ENCODE results near the gene PROSER3. TPM values are rescaled to one million over a fixed set of nuclear protein-coding genes. Genes with fewer than 3 reads are reported as not detected.
A peak's percentile ranks its signal among the peaks of the same experiment; 100 is the strongest.

Gene PROSER3
- total RNA-seq, 1 donor = 5.8 TPM

DNA sequence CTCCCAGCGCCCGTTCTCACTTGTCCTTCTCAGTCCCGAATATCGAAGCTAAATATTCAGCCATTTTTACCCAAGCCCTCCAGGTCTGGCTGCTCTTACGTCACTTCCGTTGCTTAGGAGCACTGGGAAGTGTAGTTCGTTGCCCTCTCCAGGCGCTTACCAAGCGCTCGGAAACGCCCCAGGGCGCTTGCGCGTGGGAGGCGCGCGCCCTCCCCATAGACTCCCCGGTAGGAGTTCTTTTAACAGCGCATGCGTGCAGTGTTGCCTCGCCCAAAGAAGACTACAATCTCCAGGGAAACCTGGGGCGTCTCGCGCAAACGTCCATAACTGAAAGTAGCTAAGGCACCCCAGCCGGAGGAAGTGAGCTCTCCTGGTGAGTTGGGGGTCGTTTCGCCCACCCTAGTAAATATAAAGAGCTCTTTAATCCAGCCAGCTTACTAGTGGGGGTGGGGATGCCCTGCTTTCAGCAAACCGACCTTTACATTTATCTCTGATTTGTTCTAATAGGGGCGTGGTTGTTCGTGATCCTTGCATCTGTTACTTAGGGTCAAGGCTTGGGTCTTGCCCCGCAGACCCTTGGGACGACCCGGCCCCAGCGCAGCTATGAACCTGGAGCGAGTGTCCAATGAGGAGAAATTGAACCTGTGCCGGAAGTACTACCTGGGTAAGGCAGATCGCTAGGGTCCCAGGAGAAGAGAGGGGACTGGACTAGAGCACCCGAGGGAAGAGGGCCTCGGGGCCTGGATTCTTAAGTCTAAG is 12.5 kb upstream of the PROSER3 start, which contains the start of the genes PSENEN and U2AF1L4:
Gene PSENEN (plus strand): TSS at position 324 of the 759 bp plus-strand sequence. CDS start 280 bp downstream, at position 604.
Gene U2AF1L4 (minus strand): TSS at position 91 of the 759 bp plus-strand sequence. CDS start 27 bp downstream, at position 64.
- peak; percentile 98 for DNase-seq (ENCODE audit: insufficient read length, low spot score, missing footprints)
- H3K4me1 ChIP-seq (ENCODE audit: insufficient read depth, low read length) = peaks cover 29% of the 10 kb centered on the region
- H2AFZ ChIP-seq (ENCODE audit: low read length) = peak within 1 kb of the TSS; percentile 92
- TF ChIP-seq CTCF (IDR thresholded peaks at IDR 0.05; ENCODE audit: extremely low read depth, low read depth, low read length) = no peak
- peaks cover 41% of the 10 kb centered on the region for H3K79me2 ChIP-seq (ENCODE audit: insufficient read depth, low read length)
- H4K20me1 ChIP-seq (ENCODE audit: insufficient read depth, low read length) = peaks cover 10% of the 10 kb centered on the region
- peak within 1 kb of the TSS; percentile 97 for H3K4me2 ChIP-seq (ENCODE audit: insufficient read depth, low read length)
- peaks cover 13% of the 10 kb centered on the region for H3K36me3 ChIP-seq (ENCODE audit: insufficient read depth, low read length)
- no peaks in the 10 kb centered on the region for H3K9me3 ChIP-seq (ENCODE audit: low read depth, low read length)
- no peaks in the 10 kb centered on the region for H3K27me3 ChIP-seq (ENCODE audit: insufficient read depth, low read length)
- peak within 1 kb of the TSS; percentile 87 for H3K4me3 ChIP-seq (ENCODE audit: insufficient read depth, low read length)
- peak within 1 kb of the TSS; percentile 97 for H3K27ac ChIP-seq (ENCODE audit: low read depth, low read length)

DNA sequence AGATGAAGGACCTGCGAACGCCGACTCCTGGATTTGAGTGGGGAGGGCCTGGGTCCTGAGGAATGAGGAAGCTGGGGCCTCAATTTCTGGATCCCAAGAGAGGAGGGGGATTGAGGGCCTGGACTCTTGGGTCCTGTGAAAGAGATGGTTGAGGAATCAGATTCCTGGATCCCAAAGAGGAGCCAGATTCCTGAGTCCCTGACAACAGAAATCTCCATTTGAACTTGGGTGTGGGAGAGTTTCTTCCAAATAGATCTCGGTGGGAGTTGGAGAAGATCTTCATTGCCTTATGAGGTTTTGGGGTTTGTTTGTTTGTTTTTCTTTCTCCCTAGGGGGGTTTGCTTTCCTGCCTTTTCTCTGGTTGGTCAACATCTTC is 11.9 kb upstream of the PROSER3 start:
- peaks cover 11% of the 10 kb centered on the region for H4K20me1 ChIP-seq (ENCODE audit: insufficient read depth, low read length)
- peak overlapping the region; percentile 97 for H3K27ac ChIP-seq (ENCODE audit: low read depth, low read length)
- no peak for TF ChIP-seq CTCF (IDR thresholded peaks at IDR 0.05; ENCODE audit: extremely low read depth, low read depth, low read length)
- H3K27me3 ChIP-seq (ENCODE audit: insufficient read depth, low read length) = no peaks in the 10 kb centered on the region
- H3K4me2 ChIP-seq (ENCODE audit: insufficient read depth, low read length) = peak overlapping the region; percentile 87
- H3K36me3 ChIP-seq (ENCODE audit: insufficient read depth, low read length) = peaks cover 13% of the 10 kb centered on the region
- H3K4me1 ChIP-seq (ENCODE audit: insufficient read depth, low read length) = peaks cover 29% of the 10 kb centered on the region
- DNase-seq (ENCODE audit: insufficient read length, low spot score, missing footprints) = no peak
- peak overlapping the region; percentile 87 for H3K4me3 ChIP-seq (ENCODE audit: insufficient read depth, low read length)
- H3K9me3 ChIP-seq (ENCODE audit: low read depth, low read length) = no peaks in the 10 kb centered on the region
- no peak overlapping the region for H2AFZ ChIP-seq (ENCODE audit: low read length)
- H3K79me2 ChIP-seq (ENCODE audit: insufficient read depth, low read length) = peaks cover 43% of the 10 kb centered on the region

- Histone ChIP-seq H3K27ac (ENCODE audit: low read depth, low read length) (peak overlapping the region; percentile 97), H3K27me3 (ENCODE audit: insufficient read depth, low read length) (no peaks in the 10 kb centered on the region)
- no peak for TF ChIP-seq CTCF (IDR thresholded peaks at IDR 0.05; ENCODE audit: extremely low read depth, low read depth, low read length)
Measured at GRCh38 chr19:35746531-35746930, 11.4 kb upstream of the PROSER3 start.

More at GRCh38 chr19:35746531-35746930, 11.4 kb upstream of the PROSER3 start:
- no peak for DNase-seq (ENCODE audit: insufficient read length, low spot score, missing footprints)
- Histone ChIP-seq H3K4me1 (ENCODE audit: insufficient read depth, low read length) (peaks cover 29% of the 10 kb centered on the region), H3K9me3 (ENCODE audit: low read depth, low read length) (no peaks in the 10 kb centered on the region), H3K36me3 (ENCODE audit: insufficient read depth, low read length) (peaks cover 13% of the 10 kb centered on the region), H2AFZ (ENCODE audit: low read length) (no peak overlapping the region), H3K4me3 (ENCODE audit: insufficient read depth, low read length) (peak overlapping the region; percentile 87), H3K79me2 (ENCODE audit: insufficient read depth, low read length) (peaks cover 43% of the 10 kb centered on the region), H3K4me2 (ENCODE audit: insufficient read depth, low read length) (peak overlapping the region; percentile 87), H4K20me1 (ENCODE audit: insufficient read depth, low read length) (peaks cover 11% of the 10 kb centered on the region)

All from osteoblast (primary cell).